SHP77 (cell line): Measurements from ENCODE around the gene PEA15.

Experiments
- DNase-seq, 2 experiments: peaks; one replicate each; lab custom pipeline; 2025; lab: John Stamatoyannopoulos, UW

Gene PEA15

GRCh38 chr1:160239582-160240299 is 34.6 kb downstream of the PEA15 start:
- DNase-seq = no peak

DNA sequence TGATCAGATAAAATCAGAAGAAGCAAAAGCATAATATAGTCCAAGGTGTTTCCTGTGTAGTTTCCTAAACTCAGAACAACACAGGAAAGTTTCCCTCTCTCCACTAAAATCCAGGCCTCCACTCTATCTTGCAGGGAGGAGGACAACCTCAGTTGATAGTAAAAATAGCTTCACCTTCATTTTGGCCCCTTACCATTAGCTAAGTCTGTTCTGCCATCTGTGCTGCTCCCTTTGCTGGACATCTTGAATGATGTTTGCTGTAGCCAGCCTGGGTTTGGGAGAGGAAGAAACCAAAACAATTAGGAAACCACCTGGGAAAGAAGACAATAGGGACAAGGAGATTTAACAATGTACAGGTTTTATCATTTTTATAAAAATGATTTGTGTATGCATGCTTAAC is 38.6 kb downstream of the PEA15 start:
- DNase-seq = no peak

DNA sequence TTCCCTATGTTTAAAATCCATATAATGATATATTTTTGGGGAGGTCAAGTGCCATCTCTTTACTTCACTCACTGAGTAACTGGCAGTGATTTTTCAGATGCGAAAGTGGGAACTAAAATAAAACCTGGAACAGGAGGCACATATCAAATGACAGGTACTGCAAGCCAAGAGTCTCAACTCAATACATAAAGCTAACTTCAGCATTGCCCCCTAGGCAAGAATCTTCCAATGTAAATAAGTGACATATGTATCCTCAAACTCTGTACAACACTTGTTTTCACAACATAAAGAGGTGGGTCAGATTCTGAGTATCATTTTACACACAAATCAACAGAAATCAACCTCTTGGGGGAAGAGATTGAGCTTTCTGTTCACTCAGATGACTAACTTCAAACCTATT is 39.0 kb downstream of the PEA15 start:
- no peak for DNase-seq

DNA sequence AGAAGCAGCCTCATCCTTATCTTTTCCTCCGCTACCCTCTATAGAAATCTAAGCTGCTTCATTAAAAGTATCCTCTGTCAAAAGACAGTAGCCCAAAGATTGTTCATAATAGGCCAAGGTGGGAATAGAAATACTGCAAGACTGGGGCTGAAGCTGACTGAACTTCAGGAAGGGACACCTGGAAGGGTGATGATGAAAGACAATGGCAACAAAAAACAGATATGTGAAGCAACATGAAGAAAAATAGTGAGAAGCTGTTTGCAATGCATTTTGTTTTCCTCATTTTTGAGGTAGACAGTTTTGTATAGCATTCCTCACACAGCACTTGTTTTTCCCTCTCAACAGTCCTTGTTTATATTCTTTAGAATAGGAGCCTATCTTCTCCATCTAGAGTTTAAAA is 40.2 kb downstream of the PEA15 start:
- DNase-seq = no peak

- DNase-seq = no peak
These were observed 41.9 kb downstream of the PEA15 start for GRCh38 chr1:160247053-160247452.

DNA sequence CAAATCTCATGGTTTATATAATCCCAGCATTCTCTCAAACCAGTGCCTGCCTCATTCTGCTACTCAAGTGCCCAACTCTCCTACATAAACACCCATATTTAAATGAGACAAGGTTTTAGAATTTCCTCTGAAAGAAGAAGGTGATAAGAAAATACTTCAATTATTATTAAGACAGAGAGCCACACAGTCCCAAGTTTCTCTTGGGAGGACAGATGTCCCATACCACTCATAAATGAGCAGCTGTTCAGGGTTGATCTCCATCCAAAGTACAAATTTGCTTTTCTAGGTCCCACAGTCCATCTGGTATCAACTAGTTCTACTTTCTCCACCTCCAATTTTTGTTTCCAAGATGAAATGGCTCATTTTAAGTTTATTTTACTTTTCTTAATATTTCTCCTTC is 45.8 kb downstream of the PEA15 start:
- no peak for DNase-seq

DNA sequence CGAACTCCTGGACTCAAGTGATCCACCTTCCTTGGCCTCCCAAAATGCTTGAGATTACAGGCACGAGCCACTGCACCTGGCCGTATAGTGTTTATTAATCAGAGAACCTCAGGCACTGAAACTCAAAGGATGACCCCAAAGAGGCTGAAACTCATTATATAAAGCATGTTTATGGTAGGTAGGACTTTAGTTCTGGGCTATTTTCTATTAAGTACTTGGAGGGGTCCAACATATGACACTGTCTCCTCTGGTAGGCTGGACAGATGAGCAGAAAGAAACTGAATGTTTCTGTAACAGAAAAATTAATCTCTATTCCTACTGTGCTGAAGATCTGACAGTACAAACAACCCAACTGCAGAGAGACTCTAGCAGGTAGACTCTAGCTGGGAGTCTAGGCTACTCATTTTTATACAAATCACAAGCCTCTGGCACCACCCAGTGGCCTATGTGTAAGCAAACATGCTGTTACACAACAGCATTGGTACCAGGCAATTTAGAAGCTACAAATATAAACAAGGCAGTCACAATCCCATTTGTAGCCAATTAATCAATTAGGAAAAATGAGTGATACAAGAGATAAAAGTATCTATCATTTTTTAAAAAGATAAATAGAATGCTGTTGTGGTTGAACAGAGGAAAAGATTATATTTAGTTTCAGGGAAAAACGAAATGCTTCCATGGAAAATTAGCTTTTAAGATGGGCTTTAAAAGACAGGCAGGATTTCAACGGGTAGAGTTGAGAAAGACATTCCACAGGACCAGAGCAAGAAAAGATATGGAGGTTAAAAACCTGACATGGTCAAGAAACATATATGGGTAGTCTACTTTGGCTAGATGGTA is 46.7 kb downstream of the PEA15 start:
- DNase-seq = peak; percentile 48 to 74

DNA sequence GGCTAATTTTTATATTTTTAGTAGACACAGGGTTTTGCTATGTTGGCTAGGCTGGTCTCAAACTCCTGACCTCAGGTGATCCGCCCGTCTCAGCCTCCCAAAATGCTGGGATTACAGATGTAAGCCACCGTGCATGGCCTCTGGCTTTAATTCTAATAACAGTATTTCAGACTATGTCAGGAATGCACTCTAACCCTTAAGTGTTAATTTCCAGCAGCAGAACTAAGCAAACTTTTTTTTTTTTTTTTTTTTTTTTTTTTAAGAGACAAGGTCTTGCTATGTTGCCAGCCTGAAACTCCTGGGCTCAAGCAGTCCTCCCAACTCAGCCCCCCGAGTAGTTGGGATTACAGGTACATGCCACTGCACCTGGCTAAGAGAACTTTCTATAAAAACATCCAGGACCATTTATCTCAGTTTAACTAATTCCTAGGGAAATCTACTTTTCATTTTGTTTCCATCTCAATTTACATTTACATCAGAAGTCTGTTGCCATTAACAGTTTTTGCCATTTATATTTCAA is 50.7 kb downstream of the PEA15 start:
- no peak for DNase-seq

- DNase-seq = no peak
These were observed 51.3 kb downstream of the PEA15 start for GRCh38 chr1:160256396-160257046.

DNA sequence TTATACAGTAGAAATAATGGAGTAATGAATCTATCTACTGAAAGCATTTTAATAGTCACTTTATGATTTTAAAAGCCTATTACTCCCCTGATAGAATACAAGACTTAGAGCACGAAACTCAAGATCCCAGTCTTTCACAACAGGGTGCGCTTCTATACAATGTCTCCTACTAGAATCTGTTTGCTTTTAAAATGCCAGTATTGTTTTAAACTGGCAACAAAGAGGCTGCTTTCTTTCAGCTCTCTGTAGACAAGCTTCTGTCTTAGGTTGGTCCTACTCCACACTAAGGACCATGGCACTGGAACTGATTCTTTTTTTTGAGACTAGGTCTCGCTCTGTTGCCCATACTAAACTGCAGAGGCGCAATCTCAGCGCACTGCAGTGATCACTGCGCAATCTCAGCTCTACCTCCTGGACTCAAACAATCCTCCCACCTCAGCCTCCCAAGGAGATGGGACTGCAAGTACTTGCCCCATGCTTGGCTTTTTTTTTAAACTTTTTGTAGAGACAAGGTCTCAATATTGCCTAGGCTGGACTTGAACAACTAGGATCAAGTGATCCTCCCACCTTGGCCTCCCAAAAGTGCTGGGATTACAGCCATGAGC is 52.3 kb downstream of the PEA15 start:
- no peak for DNase-seq

- no peak for DNase-seq
These were observed 53.1 kb downstream of the PEA15 start for GRCh38 chr1:160258177-160258798.

GRCh38 chr1:160260406-160261382 is 55.5 kb downstream of the PEA15 start:
- DNase-seq = peak in 1 of 2 experiments; percentile 9

GRCh38 chr1:160261556-160261892 is 56.3 kb downstream of the PEA15 start:
- DNase-seq = peak; percentile 24 to 29

GRCh38 chr1:160261893-160262794 is 57.0 kb downstream of the PEA15 start, which contains the start of gene DCAF8:
DCAF8 (minus strand) TSS chr1:160262549; CDS start chr1:160244008, 18,541 bp downstream.
- peak; percentile 96 to 97 for DNase-seq

DNA sequence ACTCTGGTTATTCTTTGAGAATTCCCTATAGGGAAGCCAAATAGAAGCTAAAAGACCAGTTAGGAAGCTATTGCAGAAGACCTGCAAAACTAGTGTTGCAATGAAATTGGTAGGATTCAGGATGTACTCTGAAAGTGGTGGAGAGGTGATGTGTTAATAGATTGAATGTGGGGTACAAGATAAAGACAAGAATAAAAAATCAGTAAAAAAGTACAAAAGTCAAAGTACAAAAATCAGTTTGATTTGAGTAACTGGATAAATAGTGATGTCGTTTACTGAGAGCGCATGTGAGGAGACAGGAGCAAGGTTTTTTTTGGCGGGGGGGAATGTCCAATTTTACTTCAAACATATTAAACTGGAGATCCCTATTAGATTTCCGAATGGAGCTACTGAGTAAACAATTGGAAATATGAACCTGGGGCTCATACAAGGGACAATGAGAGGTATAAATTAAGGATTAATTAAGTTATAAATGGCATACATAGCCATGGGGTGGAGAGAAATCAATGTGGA is 59.7 kb downstream of the PEA15 start:
- no peak for DNase-seq
